GM13976 (cell line): ENCODE results near the gene CEP170.
"Not testable (repeated sequence)": the region's sequence is repeated elsewhere in the genome, so short reads cannot be mapped to it uniquely, and the experiment has no call there.

ENCODE experiments used
- DNase-seq: peaks from one replicate; pipeline ENCODE4 v3.0.0; 2012; ENCODE audit warnings: low spot score
- CTCF ChIP-seq: IDR thresholded peaks from 2 replicates; pipeline ENCODE4 v1.5.1; 2012; ENCODE audit warnings: borderline replicate concordance, mild to moderate bottlenecking; ENCODE audit not compliant: insufficient read depth; ENCODE audit errors: extremely low read depth, missing control alignments, control extremely low read depth
- in situ Hi-C: fragments of 300-500 bp; cut with MboI; formaldehyde crosslinking; loops from one replicate; pipeline ENCODE4 v1.12.0; 2022; ENCODE audit warnings: low sequenced_read_pairs, mixed read lengths, inconsistent platforms; ENCODE audit not compliant: unreplicated experiment

CEP170 gene

GRCh38 chr1:243213045-243213787, 41.9 kb downstream of the CEP170 start:
- TF ChIP-seq CTCF: no peak
- DNase-seq: no peak
- in situ Hi-C loops: no loop called here

- in situ Hi-C loops, DNase-seq: not testable (repeated sequence)
Observed at GRCh38 chr1:243211984-243212383, 43.1 kb downstream of the CEP170 start.

- DNase-seq, in situ Hi-C loops: not testable (repeated sequence)
Observed at GRCh38 chr1:243205026-243205501, 50.0 kb downstream of the CEP170 start.

- in situ Hi-C loops: not testable (repeated sequence)
Observed at GRCh38 chr1:243204336-243204735, 50.7 kb downstream of the CEP170 start.

GRCh38 chr1:243203196-243203595, 51.9 kb downstream of the CEP170 start:
- DNase-seq, in situ Hi-C loops: not testable (repeated sequence)

More at GRCh38 chr1:243204336-243204735, 50.7 kb downstream of the CEP170 start:
- DNase-seq: not testable (repeated sequence)

- DNase-seq, in situ Hi-C loops: not testable (repeated sequence)
Observed at GRCh38 chr1:243201316-243201715, 53.8 kb downstream of the CEP170 start.

GRCh38 chr1:243197524-243197923, 57.6 kb downstream of the CEP170 start:
- DNase-seq, in situ Hi-C loops: not testable (repeated sequence)

GRCh38 chr1:243193330-243193729, 61.8 kb downstream of the CEP170 start:
- DNase-seq, in situ Hi-C loops: not testable (repeated sequence)

- in situ Hi-C loops, DNase-seq: not testable (repeated sequence)
Observed at GRCh38 chr1:243186201-243186995, 68.7 kb downstream of the CEP170 start.

GRCh38 chr1:243184787-243185186, 70.3 kb downstream of the CEP170 start:
- in situ Hi-C loops, DNase-seq: not testable (repeated sequence)

GRCh38 chr1:243183661-243184060, 71.4 kb downstream of the CEP170 start:
- DNase-seq, in situ Hi-C loops: not testable (repeated sequence)

- DNase-seq, in situ Hi-C loops: not testable (repeated sequence)
Observed at GRCh38 chr1:243183176-243183575, 71.9 kb downstream of the CEP170 start.

GRCh38 chr1:243179720-243180119, 75.4 kb downstream of the CEP170 start:
- in situ Hi-C loops: no loop called here

GRCh38 chr1:243177792-243178191, 77.3 kb downstream of the CEP170 start:
- in situ Hi-C loops, DNase-seq: not testable (repeated sequence)

More at GRCh38 chr1:243179720-243180119, 75.4 kb downstream of the CEP170 start:
- no peak for DNase-seq
- no peak for TF ChIP-seq CTCF

- in situ Hi-C loops, DNase-seq: not testable (repeated sequence)
Observed at GRCh38 chr1:243173758-243174369, 81.2 kb downstream of the CEP170 start.

- DNase-seq, in situ Hi-C loops: not testable (repeated sequence)
Observed at GRCh38 chr1:243164911-243165310, 90.2 kb downstream of the CEP170 start.
